ENCODE results near the gene CDH13. TPM values are rescaled to one million over a fixed set of nuclear protein-coding genes. Genes with fewer than 3 reads are reported as not detected.

CDH13 gene
- total and polyA plus RNA-seq, 2 donors (not counting 3 experiments of a cell fraction or from before 2014, with no cell fraction given): 96.6 to 124 TPM

GRCh38 chr16:83779886-83780285 lies 1153.1 kb downstream of the CDH13 start:
- DNase-seq (ENCODE audit: low read depth, low spot score) (peak; percentile 84), FAIRE-seq (peak; percentile 94)
- intact Hi-C loops (cut with micrococcal nuclease): no loop called here
- POLR2A ChIA-PET: no interaction called here
- BruUV-seq (replicated peaks): no TSS peak
- H2AFZ ChIP-seq (ENCODE audit: low read depth, low read length): no peak overlapping the region
- no peaks in the 10 kb centered on the region for H3K27me3 ChIP-seq (ENCODE audit: control insufficient read depth in 2 of 2, insufficient read depth in 2 of 2, low read length in 2 of 2)
- CTCF ChIA-PET: interaction anchor here (0.7 to 1.3 kb wide), 4 partner anchors 9 to 119 kb away, joined by 3 read pairs; partner anchors contain the start of gene MLYCD
- no peaks in the 10 kb centered on the region for H3K79me2 ChIP-seq (ENCODE audit: control insufficient read depth, insufficient read depth, low read length)
- TF ChIP-seq GATA2 (IDR thresholded peaks at IDR 0.05; ENCODE audit: insufficient read depth, insufficient read length, low read depth, low read length) (peak; percentile 98), POLR2AphosphoS5 (IDR thresholded peaks at IDR 0.05; ENCODE audit: insufficient read depth, low read depth, low read length) (no peak)
- no peaks in the 10 kb centered on the region for H3K36me3 ChIP-seq (ENCODE audit: control insufficient read depth in 2 of 2, extremely low read depth in 1 of 2, insufficient read depth in 2 of 2, low read length in 2 of 2)
- H3K4me3 ChIP-seq (replicated peaks in 1 of 3; ENCODE audit: insufficient read depth in 1 of 3, low read depth in 1 of 3, low read length in 3 of 3): no peak overlapping the region
- H4K20me1 ChIP-seq (replicated peaks; ENCODE audit: control insufficient read depth, extremely low read depth, insufficient read depth, low read length): no peaks in the 10 kb centered on the region
- peak overlapping the region; percentile 75 for H3K4me2 ChIP-seq (ENCODE audit: insufficient read depth, low read length)
- peaks cover 14% of the 10 kb centered on the region for H3K4me1 ChIP-seq (ENCODE audit: control insufficient read depth, extremely low read depth, insufficient read depth, low read length)
- H3K27ac ChIP-seq (ENCODE audit: insufficient read depth, low read depth, low read length): no peak overlapping the region
- H3K9ac ChIP-seq (replicated peaks; ENCODE audit: extremely low read depth, insufficient read depth, low read length): no peak overlapping the region
- H3K9me1 ChIP-seq (replicated peaks; ENCODE audit: control insufficient read depth, extremely low read depth, insufficient read depth, low read length): no peaks in the 10 kb centered on the region
- dilution Hi-C loops (cut with MboI; ENCODE audit: extremely low pct_ligation_motif_present, low sequenced_read_pairs): no loop called here
- H3K9me3 ChIP-seq (replicated peaks; ENCODE audit: control insufficient read depth, insufficient read depth, low read length): no peaks in the 10 kb centered on the region

- Histone ChIP-seq H3K4me3 (replicated peaks in 1 of 3; ENCODE audit: insufficient read depth in 1 of 3, low read depth in 1 of 3, low read length in 3 of 3) (no peak overlapping the region), H3K27me3 (ENCODE audit: control insufficient read depth in 2 of 2, insufficient read depth in 2 of 2, low read length in 2 of 2) (no peaks in the 10 kb centered on the region), H4K20me1 (replicated peaks; ENCODE audit: control insufficient read depth, extremely low read depth, insufficient read depth, low read length) (no peaks in the 10 kb centered on the region), H3K9me1 (replicated peaks; ENCODE audit: control insufficient read depth, extremely low read depth, insufficient read depth, low read length) (no peaks in the 10 kb centered on the region), H3K9me3 (replicated peaks; ENCODE audit: control insufficient read depth, insufficient read depth, low read length) (no peaks in the 10 kb centered on the region), H3K4me1 (ENCODE audit: control insufficient read depth, extremely low read depth, insufficient read depth, low read length) (no peaks in the 10 kb centered on the region), H3K79me2 (ENCODE audit: control insufficient read depth, insufficient read depth, low read length) (no peaks in the 10 kb centered on the region), H3K4me2 (ENCODE audit: insufficient read depth, low read length) (no peak overlapping the region), H2AFZ (ENCODE audit: low read depth, low read length) (no peak overlapping the region), H3K9ac (replicated peaks; ENCODE audit: extremely low read depth, insufficient read depth, low read length) (no peak overlapping the region), H3K27ac (ENCODE audit: insufficient read depth, low read depth, low read length) (no peak overlapping the region), H3K36me3 (ENCODE audit: control insufficient read depth in 2 of 2, extremely low read depth in 1 of 2, insufficient read depth in 2 of 2, low read length in 2 of 2) (no peaks in the 10 kb centered on the region)
- CTCF ChIA-PET: no interaction called here
- no peak for TF ChIP-seq POLR2AphosphoS5 (IDR thresholded peaks at IDR 0.05; ENCODE audit: insufficient read depth, low read depth, low read length)
- no peak for TF ChIP-seq EZH2 (IDR thresholded peaks at IDR 0.05; ENCODE audit: borderline replicate concordance, low read depth, low read length, severe bottlenecking)
- no peak for TF ChIP-seq CTCF (IDR thresholded peaks at IDR 0.05; ENCODE audit: extremely low read depth in 1 of 2, insufficient read depth in 1 of 2, low read depth in 1 of 2, low read length in 2 of 2)
- TF ChIP-seq MAX (IDR thresholded peaks at IDR 0.05; ENCODE audit: insufficient read depth, insufficient read length): no peak
- no peak for TF ChIP-seq JUN (IDR thresholded peaks at IDR 0.05; ENCODE audit: borderline replicate concordance, insufficient read depth, insufficient read length, low read depth)
- no peak for TF ChIP-seq POLR2A (IDR thresholded peaks at IDR 0.05; ENCODE audit: low read depth, low read length)
- no peak for TF ChIP-seq MYC (IDR thresholded peaks at IDR 0.05; ENCODE audit: low read depth, low read length)
- no peak for TF ChIP-seq FOS (IDR thresholded peaks at IDR 0.05; ENCODE audit: borderline replicate concordance, insufficient read depth, low read length)
- TF ChIP-seq GATA2 (IDR thresholded peaks at IDR 0.05; ENCODE audit: insufficient read depth, insufficient read length, low read depth, low read length): no peak
- FAIRE-seq (no peak), DNase-seq (ENCODE audit: low read depth, low spot score) (no peak)
- dilution Hi-C loops (cut with MboI; ENCODE audit: extremely low pct_ligation_motif_present, low sequenced_read_pairs) (no loop called here), intact Hi-C loops (cut with micrococcal nuclease) (no loop called here)
- no TSS peak for BruUV-seq (replicated peaks)
- POLR2A ChIA-PET: no interaction called here
These were observed 1158.7 kb downstream of the CDH13 start for GRCh38 chr16:83785455-83785854.

Data from endothelial cell of umbilical vein (primary cell).